ENCODE results near the gene OSBPL1A.

OSBPL1A gene

DNA sequence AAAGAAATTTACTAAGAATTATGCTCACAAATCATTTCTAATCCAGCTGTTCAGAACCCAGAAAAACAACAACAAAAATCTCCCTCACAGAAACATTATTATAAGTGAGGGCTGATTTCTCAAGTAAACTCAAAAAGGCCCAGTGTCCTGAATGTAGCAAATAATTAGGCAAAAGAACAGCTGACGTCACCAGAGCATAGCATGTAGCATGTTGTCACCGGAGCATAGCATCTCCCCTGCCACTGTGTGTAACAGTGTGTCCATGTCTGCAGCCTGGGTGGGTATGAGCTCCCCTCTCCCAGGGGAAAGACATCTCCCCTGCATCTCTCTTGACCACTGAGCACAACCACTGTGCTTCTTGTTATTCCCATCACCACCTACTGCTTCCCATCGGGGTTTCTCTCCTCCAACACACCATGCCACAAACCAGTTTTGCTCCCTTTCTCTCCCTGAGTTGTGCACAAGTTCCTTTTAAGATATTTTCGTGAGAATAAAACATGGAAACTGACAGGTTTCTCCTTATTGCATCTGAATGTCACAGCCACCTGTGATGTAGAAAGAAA, 132.0 kb downstream of the OSBPL1A start:
- DNase-seq = no peak

DNA sequence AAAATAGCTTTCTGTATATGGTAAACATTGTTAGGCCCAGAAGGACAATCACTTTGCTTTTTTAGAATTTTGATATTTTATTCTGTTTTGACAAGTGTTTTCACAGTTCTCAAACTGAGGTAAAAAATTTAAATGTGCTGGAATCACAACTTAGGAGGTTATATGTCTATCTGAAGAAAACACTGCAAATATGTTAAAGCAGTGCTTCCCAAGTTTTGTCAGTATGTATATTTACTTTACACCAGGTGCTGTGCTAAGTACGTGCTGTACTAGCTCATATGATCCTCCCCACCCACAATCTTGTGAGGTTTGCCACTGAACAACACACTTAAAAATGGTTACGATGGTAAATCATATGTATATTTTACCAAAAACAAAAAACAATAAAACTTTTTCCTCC, 134.6 kb downstream of the OSBPL1A start:
- no peak for DNase-seq

DNA sequence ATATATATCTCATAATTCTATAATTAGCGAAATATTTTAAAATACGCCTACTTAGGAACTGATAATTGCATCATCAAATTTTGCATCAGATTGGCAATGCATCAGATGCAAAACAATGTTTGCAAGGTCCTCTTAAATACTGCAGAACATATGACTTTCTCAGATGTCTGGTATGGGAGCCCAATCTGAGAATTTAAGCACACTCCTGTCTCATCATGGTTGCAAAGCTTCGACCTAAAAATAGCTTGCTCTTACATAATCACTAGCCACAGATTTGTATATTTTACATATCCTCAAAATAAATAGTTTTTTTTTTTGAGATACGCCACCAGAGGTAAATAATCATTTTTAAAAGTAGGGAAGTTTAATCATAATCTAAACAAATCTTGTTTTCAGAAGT, 135.5 kb downstream of the OSBPL1A start:
- DNase-seq = no peak

DNA sequence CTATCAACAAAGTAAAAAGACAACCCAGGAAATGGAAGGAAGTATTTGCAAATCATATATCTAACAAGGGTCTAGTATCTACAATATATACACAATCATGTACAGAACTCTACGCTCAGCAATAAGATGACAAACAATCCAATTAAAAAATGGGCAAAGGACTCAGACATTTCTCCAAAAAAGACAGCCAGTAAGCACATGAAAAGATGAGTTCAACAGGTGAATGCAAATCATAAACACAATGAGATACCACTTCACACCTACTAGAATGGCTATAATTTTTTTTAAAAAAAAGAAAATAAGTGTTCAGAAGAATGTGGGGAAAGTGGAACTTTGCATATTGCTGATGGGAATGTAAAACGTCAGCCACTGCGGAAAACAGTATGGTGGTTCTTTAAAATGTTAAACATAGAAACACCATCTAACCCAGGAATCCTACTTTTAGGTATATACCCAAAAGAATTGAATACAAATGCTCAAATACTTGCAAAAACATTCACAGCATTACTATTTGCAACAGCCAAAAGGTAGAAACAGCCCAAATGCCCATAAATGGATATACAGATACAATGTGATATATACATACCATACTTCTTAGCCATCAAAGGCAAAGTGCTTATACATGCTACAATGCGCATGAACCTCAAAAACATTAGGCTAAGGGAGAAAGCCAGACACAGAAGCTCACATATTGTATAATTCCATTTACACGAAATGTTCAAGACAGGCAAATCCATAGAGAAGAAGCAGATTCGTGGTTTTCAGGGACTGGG, 137.6 kb downstream of the OSBPL1A start:
- DNase-seq = no peak

DNA sequence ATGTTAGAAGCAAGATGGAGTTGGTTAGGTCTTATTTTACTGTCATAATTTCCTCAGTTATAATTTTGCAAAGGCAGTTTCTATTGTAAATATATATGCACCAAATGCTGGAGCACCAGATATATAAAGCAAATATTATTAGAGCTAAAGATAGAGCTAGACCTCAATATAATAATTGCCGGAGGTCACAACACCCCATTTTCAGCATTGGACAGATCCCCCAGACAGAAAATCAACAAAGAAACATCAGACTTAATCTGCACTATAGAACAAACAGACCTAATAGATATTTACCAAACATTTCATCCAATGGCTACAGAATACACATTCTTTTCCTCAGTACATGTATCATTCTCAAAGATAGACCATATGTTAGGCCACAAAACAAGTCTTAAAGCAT, 143.6 kb downstream of the OSBPL1A start:
- DNase-seq = no peak

DNA sequence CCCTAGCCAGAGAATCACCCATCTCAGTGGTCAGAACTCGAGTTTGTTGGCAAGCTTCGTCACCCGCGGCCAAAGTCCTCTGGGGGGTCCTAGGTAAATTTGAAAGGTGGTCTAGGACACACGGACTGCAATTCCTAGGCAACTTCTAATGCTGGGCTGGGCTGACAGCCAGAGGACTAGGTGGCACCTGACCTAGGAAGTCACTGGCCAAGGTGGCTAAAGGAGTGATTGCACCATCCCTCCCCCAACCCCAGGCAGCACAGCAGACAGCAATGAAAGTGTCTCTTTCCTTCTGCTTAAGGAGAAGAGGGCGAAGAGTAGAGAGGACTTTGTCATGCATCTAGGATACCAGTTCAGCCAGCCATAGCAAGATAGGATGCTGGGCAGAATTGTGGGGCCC, 147.9 kb downstream of the OSBPL1A start:
- DNase-seq = no peak

DNA sequence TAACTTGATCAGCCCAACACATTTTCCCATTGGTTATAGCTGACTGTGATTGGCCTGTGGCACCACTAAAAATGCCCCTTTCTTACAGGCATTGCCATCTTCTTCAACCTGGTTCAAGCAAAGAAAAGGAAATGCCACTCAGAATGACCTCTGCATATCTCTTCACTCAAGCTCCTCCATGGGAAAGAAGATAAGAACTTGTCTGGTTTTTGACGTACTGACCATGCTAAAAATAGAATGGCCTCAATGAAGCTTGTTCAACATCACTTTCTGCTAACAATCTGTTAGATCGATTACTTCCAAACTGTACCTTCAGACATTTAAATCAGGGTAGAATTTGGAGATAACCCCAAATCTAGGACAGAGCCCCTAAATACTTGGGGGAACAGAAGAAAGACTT, 149.3 kb downstream of the OSBPL1A start:
- DNase-seq = no peak

DNA sequence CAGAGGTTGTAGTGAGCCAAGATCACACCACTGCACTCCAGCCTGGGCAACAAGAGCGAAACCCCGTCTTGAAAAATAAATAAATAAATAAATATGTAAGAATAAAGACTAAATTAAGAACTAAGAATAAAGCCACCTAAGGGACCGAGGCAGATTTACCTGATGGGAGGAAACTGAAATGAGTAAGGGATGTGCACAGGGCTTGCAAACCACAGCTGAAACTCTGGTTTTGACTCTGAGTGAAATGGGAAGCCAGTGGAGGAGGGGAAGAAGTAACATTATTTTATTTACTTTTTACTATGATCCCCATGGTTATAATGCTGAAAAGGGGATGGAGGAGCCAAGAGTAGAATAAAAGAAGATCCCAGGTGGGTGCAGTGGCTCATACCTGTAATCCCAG, 151.5 kb downstream of the OSBPL1A start:
- no peak for DNase-seq

DNA sequence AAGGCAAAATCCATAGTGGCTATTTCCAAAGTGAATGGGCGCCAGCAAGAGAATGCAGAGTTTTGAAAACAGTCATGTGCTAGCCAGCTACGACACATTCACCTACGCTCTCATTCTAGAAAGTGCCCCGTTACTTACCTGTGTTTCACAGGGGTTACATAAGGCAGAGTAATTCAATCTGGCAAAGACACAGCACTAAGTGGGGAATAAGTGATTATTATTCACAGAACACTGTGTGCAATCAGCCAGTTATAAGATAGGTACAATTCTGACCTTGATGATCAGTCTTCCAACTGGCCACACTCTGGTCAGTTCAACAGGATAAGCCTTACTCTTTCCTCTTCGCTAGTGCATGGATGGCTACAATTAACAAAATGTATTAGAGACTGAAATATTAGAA, 152.9 kb downstream of the OSBPL1A start:
- DNase-seq = no peak

DNA sequence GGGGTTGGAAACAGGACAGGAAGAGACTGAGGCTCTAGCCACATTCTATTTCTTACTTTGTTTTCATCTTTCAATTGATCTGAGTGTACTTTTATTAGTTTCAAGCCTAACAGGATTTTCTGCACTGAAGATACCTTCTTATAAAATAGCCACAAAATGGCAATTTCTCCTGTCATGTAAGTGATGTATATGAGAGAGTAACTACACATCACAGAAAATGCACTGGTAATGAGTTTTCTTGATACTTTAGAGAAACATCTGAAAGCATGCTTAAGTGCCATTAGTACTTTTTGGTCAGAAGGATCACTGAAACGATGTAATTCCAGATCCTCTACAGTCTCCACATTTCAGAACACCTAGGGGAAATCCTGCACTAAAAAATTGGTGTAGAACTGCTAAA, 153.9 kb downstream of the OSBPL1A start:
- DNase-seq = no peak

DNA sequence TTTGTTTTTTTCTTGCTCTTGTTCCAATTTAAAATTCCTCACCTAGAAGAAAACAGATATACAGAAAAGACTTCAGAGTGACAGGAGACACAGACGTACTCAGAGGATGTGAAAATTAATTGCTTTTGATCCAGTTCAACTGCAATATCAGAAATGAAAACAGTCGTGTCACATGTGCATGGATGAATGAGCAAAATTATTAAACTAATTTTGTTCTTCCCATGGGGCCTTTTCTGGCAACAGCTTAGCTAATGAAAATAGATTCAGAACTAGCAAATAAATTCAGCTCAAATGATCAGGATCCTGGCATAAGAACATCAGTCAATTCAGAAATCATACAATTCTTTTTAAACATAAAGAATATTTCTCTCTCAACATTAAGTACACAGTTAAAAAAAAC, 158.3 kb downstream of the OSBPL1A start:
- DNase-seq = no peak

DNA sequence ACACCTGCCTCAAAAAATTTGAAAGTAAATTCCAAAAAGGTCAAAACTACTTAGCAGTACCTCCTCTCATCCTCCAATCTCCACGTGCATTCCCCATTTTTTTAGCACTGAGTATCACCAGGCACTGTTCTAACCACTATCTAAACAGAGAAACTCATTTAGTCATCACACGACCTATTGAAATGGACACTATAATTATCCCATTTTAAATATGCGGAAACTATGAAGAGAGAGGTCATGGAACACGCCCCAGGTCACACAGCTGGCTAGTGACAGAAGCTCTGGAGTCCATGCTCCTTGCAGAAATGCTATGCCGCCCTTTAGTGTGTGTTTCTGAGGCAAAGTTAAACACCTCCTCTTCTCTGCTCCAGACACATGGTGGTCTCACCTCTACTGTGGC, 159.2 kb downstream of the OSBPL1A start:
- DNase-seq = no peak

DNA sequence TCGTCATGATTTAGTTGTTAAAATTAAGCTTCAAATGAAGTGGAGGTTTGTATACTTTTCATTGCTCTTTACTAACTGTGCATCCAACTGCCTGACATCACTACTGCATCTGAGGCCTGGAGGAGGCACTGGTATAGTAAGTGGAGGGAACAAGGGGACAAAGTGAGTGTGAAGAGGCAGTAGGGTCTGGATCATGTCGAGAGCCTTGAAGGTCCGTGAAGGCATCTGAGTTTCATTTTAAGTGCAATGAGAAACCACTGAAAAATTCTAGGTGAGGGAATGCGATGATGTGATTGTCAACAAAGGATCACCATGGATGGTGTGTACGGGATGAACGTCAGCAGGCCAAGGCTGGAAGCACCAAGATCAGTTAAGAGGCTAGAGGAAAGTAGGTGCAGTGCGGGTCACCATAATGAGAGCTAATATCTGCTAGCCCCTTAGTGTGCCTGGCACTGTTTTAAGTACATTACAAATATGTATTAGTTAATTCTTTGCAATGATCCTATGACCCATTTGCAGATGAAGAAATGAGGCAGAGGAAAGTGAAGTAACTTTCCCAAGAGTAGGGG, 162.7 kb downstream of the OSBPL1A start:
- no peak for DNase-seq

DNA sequence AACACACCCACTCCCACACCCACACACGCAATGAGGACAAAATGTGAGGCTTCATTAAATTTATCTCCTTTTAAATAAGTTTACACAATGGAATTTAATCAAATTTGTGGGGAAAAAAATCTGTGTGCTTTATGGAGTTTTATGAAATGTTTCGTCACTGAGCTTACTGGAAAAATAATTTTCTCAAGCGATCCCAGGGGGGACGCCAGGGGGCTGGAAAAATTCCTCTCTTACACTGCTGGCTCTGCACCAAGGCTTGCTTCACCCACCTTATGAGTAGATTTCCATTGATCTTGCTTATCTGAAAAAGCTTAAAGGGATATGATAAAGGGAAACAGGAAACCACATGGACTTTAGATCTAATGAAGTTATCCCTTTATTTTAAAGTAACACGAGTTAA, 163.3 kb downstream of the OSBPL1A start:
- DNase-seq = no peak

DNA sequence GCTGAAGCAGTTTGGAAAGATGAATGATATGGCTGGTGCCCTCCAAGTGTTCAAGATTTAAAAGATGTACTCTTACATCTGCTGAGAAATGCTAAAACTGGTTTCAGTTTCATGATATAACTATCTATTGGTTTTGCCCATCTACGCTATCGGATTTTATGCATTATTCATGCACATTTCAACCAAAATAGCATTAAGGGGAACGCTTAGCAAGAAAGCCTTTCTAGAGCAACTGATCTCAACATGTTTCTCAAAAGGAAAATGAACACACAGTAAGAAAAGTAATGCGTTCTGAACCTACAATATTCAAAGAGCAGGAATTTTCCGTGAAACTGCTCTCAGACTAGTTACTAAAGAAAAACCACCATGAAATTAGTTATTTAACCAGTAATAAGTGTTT, 164.8 kb downstream of the OSBPL1A start:
- DNase-seq = no peak

DNA sequence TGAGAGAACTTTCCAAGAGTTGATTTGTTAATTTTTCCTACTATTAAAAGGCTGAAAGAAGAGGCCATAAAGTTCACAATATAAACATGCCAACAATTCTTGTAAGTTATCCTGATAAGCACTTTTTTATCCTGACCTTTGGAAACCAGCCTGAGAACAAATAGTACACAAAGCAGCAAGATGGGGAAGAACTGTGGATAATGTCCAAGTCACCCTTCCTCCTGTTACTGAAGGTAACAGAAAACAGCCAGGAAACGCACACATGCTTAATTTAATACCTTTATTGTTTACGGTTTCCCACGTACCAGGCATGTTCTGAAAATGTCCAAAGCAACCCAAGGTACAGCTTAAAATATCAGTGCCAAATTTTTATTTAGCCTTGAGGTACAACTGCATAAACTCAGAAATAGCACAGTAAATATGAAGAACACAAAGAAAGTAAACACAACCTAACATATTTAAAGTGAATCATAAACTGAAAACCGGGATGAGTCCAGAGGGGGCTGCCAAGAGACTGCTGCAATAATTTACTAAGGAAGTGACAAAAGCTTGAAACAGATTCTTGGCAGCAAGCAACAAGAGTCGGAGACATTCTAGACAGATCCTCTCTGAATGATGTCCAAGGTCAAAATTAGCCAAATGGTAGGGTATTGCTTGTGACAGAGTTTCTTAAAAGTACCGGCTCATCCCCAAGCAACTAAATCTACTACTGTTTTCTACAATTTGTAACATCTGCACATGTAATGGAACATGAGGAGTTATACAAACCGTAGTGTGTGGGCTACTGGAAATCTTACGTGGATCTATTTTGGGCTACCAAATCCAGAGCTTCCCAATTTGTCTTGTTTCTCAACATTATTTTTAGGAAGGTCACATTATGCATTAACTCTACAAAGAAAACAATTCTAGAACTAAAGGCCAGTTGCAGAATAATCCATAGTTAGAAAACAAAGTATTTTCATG, 165.6 kb downstream of the OSBPL1A start:
- no peak for DNase-seq

DNA sequence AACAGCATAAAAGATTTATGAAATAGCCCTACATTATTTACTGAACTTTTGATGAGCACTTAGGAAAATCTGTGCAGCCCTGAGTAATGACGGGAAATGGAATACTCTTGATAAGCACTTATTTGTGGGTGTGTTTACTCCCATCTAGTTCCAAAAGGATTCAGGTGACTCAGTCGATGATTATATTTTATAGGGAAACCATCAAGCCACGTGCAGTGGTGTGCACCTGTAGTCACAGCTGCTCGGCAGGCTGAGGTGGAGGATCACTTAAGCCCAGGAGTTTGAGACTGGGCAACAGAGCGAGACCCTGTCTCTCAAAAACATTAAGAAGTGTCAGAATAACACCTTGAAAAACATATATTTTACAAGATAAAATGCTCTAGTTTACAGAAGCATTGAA, 166.9 kb downstream of the OSBPL1A start:
- no peak for DNase-seq

DNA sequence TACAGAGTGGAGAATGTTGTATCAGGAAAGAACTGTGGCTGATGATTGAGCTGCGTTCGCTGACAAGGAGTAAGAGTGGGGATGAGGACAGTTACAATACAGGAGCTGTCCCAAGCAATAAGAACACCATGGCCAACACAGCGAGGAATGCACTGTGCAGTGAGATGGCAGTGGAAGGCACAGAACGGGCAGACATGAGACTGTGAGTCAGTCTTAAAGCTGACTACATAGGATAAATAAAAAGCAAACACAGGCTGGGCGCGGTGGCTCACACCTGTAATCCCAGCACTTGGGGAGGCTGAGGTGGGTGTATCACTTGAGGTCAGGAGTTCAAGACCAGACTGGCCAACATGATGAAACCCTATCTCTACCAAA, 169.0 kb downstream of the OSBPL1A start:
- no peak for DNase-seq

DNA sequence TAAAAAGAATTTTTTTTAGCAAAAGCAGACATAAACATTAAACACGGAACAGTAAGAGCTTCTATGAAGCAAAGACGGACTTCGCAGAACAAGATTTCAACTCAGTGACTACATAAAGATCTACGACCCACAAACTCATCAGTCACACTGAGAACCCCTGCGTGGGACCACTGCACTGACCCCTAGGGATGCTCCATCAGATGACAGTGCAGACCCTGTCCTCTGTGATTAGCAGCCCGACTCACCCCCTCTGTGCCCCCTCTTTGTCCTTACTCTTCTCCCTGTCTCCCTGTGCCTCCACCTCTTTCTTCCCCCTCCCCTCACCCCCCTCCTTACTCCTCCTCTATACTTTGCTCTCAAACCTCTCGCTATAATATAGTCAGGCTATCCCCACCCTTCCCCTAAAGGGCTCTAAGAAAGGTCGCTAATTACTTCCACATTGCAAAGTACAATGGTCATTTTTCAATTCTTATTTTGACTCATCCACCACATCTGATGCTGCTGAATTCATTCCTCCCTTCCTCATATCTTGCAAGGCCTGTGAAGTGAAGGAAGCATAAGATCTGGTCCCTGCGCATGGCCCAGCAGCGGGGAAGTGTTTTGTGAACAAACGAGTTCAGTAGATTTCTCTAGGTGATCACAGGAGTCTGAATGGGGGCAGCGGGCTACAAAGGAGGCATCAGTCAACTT, 169.5 kb downstream of the OSBPL1A start:
- no peak for DNase-seq

DNA sequence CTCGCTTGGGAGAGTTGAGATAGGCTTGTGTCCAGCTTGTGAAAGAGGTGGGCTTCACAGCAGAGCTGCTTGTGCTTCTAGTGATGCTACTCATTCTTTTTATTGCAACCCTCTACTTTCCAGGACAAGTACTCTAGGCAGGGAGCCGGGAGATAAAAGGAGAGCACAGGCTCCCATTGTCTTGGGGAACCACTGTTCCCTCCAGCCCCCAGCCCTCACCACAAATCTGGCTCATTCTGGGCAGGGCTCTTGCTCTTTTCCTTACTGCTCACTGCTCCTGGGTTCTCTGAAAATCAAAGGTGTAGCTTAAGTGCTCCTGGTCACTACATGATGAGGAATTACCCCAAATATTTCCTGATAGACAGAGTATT, 177.3 kb downstream of the OSBPL1A start:
- no peak for DNase-seq

DNA sequence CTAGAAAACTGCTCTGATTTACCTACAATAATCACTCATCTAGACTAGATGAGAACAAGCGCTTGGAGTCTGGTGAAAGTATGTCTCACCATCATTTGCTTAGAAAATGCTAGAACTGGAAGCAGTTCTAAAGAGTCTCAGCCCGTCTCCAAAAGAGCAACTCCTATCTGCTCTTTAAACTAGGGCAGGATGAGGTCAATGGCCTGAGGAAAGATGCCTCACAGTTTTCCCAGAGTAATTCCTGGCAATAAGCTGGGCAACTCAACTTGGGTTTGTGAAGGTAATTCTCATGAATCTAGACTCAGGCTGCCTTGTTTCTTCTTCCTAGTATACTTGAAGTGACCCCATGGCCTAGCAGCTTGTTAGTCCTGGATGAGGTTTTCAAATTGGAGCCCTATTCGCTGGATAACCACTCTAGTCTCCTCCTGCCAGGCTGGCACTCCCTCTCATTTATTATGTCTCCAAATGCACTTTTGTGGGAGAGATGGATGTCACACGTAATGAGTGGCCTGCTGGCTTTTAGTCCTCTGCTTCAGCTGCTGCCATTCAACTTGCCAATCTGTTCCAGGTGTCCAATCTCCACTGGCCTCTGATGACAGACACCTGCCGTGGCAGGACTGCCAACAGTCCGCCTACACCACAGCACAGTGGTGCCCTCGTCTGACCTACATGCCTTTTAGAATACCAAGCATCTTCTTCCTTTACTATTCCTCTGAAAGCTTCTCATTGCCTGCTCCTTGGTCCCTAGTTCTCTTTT, 177.9 kb downstream of the OSBPL1A start:
- no peak for DNase-seq

DNA sequence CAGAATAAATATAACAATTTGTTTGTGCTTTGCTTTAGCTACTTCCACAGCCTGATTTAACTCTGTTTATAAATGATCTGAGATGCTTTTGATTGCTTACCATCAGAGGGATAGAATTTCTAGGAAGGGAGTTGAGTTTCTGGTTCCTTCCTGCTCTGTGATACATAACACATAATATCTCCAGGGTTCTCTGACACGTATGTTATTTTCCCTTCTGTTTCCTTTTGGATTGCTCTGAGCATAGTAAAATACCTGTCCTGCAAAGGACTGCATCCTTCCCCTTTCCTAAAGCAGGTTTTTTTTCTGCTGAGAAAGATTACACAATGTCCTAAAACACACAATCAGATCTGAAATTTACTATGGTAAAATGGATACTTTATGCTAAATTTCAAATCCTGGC, 182.7 kb downstream of the OSBPL1A start:
- DNase-seq = no peak

Data from stimulated activated CD4-positive, alpha-beta T cell treated with anti-CD3 and anti-CD28 coated beads, Interleukin-2, amount 100 ng/mL, for 24 hours (primary cell).